Activated T-cell treated with anti-CD3 and anti-CD28 coated beads, Interleukin-2, amount 50 U/mL, for 24 hours (primary cell): ENCODE measurements around the gene BRWD1.

ENCODE experiments used
- DNase-seq: peaks from one replicate; pipeline ENCODE4 v3.0.0-alpha.2; 2020
- H3K27ac Mint-ChIP-seq: 2 replicates; pipeline ENCODE4 v1.8.0; 2020; ENCODE audit warnings: mild to moderate bottlenecking, mixed read lengths
- H3K27me3 Mint-ChIP-seq: 2 replicates; pipeline ENCODE4 v1.8.0; 2020; ENCODE audit warnings: mixed read lengths
- H3K36me3 Mint-ChIP-seq: 2 replicates; pipeline ENCODE4 v1.8.0; 2020; ENCODE audit warnings: low read depth, mixed read lengths
- H3K4me1 Mint-ChIP-seq: 2 replicates; pipeline ENCODE4 v1.8.0; 2020; ENCODE audit warnings: low read depth, mixed read lengths
- H3K4me3 Mint-ChIP-seq: 2 replicates; pipeline ENCODE4 v1.8.0; 2020; ENCODE audit warnings: mild to moderate bottlenecking, moderate library complexity, mixed read lengths
- H3K9me3 Mint-ChIP-seq: 2 replicates; pipeline ENCODE4 v1.8.0; 2020; ENCODE audit warnings: mixed read lengths

BRWD1 gene

DNA sequence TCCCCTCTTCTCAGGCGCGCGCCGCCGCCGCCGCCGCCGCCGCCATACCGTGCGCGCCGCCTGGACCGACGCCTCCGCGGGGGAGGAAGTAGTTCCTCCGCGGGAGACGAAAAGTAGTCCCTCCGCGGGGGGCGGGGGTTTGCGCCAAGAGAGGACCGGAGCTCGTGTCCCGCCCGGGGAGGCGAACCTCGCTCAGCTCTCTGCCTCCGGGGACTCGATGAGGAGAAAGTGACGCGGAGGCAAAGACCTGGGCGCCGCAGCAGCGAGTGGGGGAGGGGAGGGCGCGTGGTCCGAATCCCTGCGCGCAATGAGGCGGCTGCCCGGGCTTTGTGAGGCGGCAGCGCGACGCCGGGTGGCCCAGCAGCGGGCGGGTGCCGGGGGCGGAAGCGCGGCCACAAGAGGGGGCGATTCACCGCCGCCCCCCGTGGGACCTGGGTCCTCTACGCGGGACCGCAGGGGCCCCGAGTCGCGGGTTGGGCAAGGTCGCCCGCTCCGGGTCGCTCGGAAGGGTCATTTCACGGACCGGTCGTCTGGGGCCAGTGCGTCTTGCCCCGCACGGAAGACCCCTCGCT, at the start of gene BRWD1:
Gene BRWD1, minus strand, starts transcription at position 62 of the 572 bp plus-strand sequence. CDS start 141 bp downstream, outside the sequence.
- H3K9me3 Mint-ChIP-seq: no peaks in the 10 kb centered on the region
- peak within 1 kb of the TSS; percentile 97 for H3K27ac Mint-ChIP-seq
- DNase-seq: peak; percentile 89
- peaks cover 38% of the 10 kb centered on the region for H3K36me3 Mint-ChIP-seq
- peaks cover 44% of the 10 kb centered on the region for H3K4me1 Mint-ChIP-seq
- no peaks in the 10 kb centered on the region for H3K27me3 Mint-ChIP-seq
- H3K4me3 Mint-ChIP-seq: peak within 1 kb of the TSS; percentile 90

DNA sequence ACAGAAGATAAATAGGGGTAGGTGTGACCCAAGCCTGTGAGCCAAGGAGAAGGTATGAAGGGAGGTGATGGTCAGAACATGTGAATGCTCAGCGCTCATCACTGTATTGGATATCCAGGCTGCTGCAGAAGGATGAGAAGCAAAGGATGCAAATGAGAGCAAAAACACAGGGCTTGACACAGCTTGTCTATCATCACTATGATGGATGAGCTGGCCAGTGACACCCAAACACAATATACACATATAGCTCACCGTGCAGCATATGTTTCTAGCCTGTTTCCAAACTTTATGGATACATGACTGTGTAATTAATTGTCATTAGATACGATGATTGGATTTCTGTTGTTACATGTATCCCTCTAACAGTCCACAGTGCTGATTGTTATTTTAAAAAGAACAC, 49.3 kb upstream of the BRWD1 start:
- no peaks in the 10 kb centered on the region for H3K27me3 Mint-ChIP-seq
- H3K27ac Mint-ChIP-seq: no peak overlapping the region
- no peaks in the 10 kb centered on the region for H3K4me1 Mint-ChIP-seq
- no peaks in the 10 kb centered on the region for H3K9me3 Mint-ChIP-seq
- no peak overlapping the region for H3K4me3 Mint-ChIP-seq
- DNase-seq: no peak
- no peaks in the 10 kb centered on the region for H3K36me3 Mint-ChIP-seq

DNA sequence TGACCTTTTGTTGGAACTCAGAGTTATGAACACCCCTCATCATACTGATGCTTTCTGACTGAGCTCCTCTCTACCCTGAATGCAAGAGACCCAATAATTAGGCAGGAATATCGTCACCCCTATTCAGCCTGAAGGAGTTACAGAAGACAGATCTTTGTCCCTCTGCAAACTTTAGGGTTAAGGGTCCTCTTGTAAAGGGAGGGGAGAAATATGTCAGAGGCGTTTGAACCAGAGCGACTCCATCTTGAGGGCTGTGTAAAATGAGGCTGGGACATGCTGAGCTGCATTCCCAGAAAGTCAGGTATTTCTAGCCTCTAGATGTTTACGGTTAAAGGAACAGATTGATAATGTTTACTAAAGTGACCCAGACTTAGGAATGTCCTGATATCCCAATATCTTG, 46.0 kb upstream of the BRWD1 start:
- H3K27ac Mint-ChIP-seq: no peak overlapping the region
- H3K4me3 Mint-ChIP-seq: no peak overlapping the region
- no peaks in the 10 kb centered on the region for H3K27me3 Mint-ChIP-seq
- H3K9me3 Mint-ChIP-seq: no peaks in the 10 kb centered on the region
- H3K4me1 Mint-ChIP-seq: no peaks in the 10 kb centered on the region
- H3K36me3 Mint-ChIP-seq: no peaks in the 10 kb centered on the region
- DNase-seq: no peak

DNA sequence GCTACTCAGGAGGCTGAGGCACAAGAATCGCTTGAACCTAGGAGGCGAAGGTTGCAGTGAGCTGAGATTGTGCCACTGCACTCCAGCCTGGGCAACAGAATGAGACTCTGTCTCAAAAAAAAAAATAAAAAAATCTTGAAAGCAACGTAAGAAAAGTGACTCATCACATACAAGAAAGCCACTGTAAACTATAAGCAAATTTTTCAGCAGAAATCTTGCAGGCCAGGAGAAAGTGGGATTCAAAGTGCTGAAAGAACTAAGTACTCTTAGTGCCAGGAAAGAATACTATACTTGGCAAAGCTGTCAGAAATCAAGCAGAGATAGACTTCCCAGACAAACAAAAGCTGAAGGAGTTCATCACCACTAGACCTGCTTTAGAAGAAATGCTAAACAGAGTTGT, 39.9 kb upstream of the BRWD1 start:
- no peak overlapping the region for H3K27ac Mint-ChIP-seq
- H3K27me3 Mint-ChIP-seq: peaks cover 3% of the 10 kb centered on the region
- peaks cover 3% of the 10 kb centered on the region for H3K36me3 Mint-ChIP-seq
- no peaks in the 10 kb centered on the region for H3K9me3 Mint-ChIP-seq
- H3K4me3 Mint-ChIP-seq: no peak overlapping the region
- peaks cover 12% of the 10 kb centered on the region for H3K4me1 Mint-ChIP-seq
- DNase-seq: no peak

DNA sequence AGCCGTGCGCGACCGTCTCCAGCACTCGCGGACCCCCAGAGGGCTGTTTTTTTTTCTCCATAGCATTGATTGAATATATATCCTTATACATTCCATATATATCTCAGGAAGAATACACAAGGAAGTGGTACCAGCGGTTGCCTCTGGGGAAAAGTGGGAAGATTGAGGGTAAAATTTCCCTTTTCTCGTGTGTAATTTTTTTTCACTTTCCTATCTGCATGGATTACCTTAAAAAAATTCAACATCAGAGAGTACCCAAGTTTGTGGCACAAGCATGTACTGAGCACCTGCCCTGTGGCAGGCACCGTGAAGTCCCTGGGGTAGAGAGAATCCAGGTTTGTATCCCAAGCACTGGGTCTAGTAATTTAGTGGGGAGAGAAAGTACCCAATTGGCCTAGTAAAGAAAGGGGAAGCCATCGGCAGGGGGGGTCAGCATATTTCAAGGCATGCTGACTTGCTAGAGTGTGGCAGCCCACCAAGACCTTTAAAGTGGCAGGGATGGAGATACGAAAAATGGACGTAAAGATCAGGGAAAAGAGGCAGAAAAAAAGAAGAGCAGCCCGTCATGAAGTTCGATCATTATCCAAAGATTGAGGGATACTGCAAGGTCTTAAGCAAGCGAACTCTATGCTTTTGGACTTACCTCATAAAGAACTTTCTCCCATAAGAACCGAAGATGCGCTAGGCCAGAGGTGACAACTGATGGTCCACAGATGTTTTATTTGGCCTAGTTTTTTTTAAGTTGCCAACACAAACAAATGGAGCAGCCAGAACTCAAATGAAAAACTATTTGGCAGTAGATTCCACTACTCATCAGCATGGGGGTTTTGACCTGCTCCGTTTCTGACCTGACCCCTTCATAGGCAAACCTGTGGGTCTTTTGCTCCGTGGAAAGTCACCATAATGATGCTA, 36.9 kb upstream of the BRWD1 start:
- peaks cover 33% of the 10 kb centered on the region for H3K36me3 Mint-ChIP-seq
- DNase-seq: no peak
- H3K27me3 Mint-ChIP-seq: peaks cover 3% of the 10 kb centered on the region
- no peaks in the 10 kb centered on the region for H3K9me3 Mint-ChIP-seq
- H3K27ac Mint-ChIP-seq: peak overlapping the region; percentile 99
- peaks cover 33% of the 10 kb centered on the region for H3K4me1 Mint-ChIP-seq
- H3K4me3 Mint-ChIP-seq: peak overlapping the region; percentile 98

DNA sequence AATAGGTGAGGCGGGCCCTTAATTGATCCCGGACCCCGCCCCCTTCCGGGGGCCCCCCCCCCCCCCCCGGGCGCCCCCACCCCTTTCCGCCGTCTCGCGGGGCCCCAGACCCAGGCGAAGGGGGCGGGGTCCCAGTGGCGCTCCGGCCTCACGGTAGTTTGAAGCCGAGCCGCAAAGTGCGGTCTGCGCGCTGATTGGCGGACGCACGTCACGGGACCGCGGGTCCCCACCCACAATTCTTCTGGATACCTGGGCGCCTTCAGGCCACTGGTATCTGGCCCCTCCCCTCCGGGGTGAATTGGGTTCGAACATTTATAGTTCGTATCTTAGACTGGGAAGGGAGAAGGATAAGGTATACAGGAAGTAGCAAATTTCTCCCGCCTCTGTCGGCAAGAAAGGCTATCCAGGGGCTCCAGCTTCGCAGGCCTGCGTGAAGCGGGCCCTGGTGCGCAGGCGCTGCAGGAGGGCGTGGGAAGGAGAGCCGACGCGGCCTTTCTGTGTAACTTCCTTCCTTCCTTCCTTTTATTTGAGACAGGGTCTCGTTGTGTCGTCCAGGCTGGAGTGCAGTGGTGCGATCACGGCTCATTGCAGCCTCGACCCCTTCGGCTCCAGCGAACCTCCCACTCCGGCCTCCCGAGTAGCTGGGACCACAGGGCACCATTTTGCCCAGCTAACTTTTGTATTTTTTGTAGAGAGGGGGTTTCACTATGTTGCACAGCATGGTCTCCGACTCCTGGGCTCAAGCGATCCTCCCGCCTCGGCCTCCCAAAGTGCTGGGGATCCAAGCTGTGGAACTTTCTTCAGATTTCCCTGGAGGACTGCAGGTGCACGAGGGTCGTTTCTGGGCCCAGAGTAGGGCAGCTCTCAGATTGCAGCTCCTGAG, 36.0 kb upstream of the BRWD1 start:
- peaks cover 40% of the 10 kb centered on the region for H3K4me1 Mint-ChIP-seq
- H3K9me3 Mint-ChIP-seq: no peaks in the 10 kb centered on the region
- peaks cover 42% of the 10 kb centered on the region for H3K36me3 Mint-ChIP-seq
- peak; percentile 97 for DNase-seq
- H3K4me3 Mint-ChIP-seq: peak overlapping the region; percentile 98
- peak overlapping the region; percentile 99 for H3K27ac Mint-ChIP-seq
- peaks cover 3% of the 10 kb centered on the region for H3K27me3 Mint-ChIP-seq

DNA sequence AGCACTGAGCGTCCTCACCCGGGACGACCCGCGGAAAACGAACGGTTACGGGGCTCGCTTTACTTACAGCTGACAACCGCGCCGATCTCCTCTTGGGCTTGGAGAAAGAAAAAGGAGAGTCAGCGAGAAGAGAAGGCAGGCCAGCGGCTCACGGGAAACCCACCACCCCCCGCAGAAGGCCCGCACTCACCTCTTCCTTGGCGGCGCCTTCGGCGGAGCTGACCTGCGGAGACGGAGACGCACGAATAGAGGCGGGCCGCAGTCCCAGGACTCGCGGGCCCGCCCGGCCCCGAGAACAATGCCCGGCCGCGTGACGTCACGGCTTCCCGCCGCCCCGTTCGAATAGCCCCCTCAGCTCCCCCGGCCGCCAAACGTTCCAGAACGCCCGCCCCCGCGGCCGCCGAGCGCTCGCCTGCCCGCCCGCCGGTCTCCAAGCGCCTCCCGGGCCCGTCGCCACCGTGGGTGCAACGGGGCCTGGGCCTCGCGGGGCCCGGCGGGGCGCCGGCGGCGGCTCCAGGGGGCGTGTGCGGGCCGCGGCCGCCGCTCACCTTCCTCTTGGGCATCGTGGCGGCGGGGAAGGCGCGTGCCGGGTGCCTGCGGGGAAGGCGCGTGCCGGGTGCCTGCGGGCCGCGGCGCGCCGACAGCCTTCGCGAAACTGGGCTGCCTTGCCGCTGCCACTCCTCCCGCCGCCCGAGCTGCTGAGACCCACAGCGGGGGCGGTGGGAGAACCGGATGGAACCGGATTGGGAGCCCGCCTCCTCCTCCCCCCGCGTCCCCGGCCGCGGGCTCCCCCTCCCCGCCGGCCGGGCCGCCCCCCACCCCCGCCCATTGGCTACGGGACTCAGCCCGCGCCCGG, 35.2 kb upstream of the BRWD1 start, which contains the start of gene HMGN1:
Gene HMGN1, minus strand, starts transcription at position 734 of the 856 bp plus-strand sequence. Its CDS starts 171 bp downstream, at position 563.
- Mint-ChIP-seq H3K4me3 (peak within 1 kb of the TSS; percentile 98), H3K4me1 (peaks cover 43% of the 10 kb centered on the region), H3K9me3 (no peaks in the 10 kb centered on the region), H3K27ac (peak within 1 kb of the TSS; percentile 99), H3K27me3 (peaks cover 3% of the 10 kb centered on the region), H3K36me3 (peaks cover 48% of the 10 kb centered on the region)
- DNase-seq: peak; percentile 93

DNA sequence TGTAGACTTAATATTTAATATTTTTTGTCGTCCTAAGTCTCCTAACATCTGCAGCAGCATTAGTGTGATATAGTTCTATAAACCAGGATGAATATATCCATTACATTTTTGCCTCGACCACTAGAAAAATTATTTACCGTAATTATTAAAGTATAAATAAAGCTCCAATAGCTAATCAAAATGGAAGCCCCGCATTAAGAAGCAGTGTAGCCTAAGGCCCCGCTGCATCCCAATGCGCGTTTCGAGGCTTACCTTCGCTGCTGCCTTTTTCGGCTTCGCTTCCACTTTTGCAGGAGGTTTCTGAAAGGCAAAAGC, 34.6 kb upstream of the BRWD1 start:
- no peak for DNase-seq
- Mint-ChIP-seq H3K9me3 (no peaks in the 10 kb centered on the region), H3K36me3 (peaks cover 54% of the 10 kb centered on the region), H3K27ac (peak overlapping the region; percentile 91), H3K4me1 (peaks cover 48% of the 10 kb centered on the region), H3K27me3 (peaks cover 3% of the 10 kb centered on the region), H3K4me3 (peak overlapping the region; percentile 89)

DNA sequence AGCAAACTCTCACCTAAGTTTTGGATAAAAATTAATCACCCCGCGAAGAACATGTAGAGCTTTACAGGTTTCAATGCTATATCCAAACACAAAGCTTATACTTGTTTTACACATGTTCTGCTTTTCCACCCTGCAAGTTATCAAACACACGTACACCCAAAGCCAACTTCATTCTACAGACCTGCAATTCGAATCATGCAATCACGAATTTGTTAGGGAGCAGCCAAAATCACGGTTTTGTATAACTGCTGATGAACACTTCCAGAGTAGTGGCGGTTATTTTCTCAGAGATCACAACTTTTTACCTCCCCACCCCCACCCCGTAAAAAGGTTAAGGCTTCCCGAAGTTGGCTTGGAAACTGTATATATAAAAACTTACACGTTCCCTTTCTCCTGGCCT, 34.1 kb upstream of the BRWD1 start:
- Mint-ChIP-seq H3K27ac (peak overlapping the region; percentile 91), H3K27me3 (no peaks in the 10 kb centered on the region), H3K4me3 (peak overlapping the region; percentile 89), H3K36me3 (peaks cover 59% of the 10 kb centered on the region), H3K4me1 (peaks cover 48% of the 10 kb centered on the region), H3K9me3 (no peaks in the 10 kb centered on the region)
- DNase-seq: no peak

DNA sequence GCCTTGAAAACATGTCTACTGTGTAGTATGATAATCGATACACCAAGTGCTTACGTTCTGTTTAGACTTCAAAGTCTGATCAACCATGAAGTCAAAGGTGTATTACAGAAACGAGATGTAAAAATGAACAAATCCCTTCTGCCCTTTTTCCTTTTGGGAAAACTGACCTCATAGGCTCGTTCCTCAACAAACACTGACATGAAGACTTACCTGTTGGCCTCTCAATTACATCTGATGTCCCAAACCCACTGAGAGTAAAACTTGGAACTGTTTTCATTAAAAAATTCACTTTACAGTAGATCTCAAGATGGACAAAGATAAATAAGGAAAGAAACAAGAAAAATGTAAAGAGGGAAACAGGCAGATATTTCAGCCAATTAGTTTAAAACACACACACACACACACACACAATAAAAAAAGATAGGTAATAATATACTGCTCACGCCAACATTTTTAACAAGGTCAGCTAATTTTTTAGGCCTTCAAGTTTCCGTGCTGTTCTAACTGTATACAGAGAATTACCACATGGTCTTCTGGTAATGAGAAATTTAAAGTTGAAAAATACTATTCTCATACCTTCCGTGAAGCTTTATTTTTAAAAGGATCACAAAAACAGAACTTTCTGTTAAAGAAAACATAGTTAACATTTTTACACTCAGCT, 33.4 kb upstream of the BRWD1 start:
- H3K9me3 Mint-ChIP-seq: no peaks in the 10 kb centered on the region
- H3K36me3 Mint-ChIP-seq: peaks cover 66% of the 10 kb centered on the region
- peak overlapping the region; percentile 87 for H3K27ac Mint-ChIP-seq
- H3K4me3 Mint-ChIP-seq: peak overlapping the region; percentile 89
- no peaks in the 10 kb centered on the region for H3K27me3 Mint-ChIP-seq
- DNase-seq: no peak
- H3K4me1 Mint-ChIP-seq: peaks cover 48% of the 10 kb centered on the region

DNA sequence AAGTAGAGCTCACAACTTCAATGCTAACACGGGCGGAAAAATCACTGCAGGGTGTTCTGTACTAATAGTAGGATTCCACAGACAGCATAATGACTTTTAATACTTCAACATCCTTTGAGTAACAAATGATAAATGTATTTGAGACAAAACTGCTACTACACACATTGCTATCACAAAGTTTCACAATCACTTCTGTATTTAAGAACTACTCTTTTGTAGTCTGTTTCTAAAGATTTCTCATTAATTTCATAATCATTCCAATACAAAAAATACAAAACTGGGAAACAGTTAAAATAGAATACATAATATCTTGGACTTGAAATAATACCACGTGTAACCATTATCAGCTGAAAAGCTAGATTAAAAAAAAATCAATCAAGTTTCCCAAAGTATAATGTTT, 32.8 kb upstream of the BRWD1 start:
- Mint-ChIP-seq H3K4me1 (peaks cover 48% of the 10 kb centered on the region), H3K27me3 (no peaks in the 10 kb centered on the region), H3K36me3 (peaks cover 72% of the 10 kb centered on the region), H3K4me3 (peak overlapping the region; percentile 89), H3K27ac (peak overlapping the region; percentile 87), H3K9me3 (no peaks in the 10 kb centered on the region)
- DNase-seq: no peak

DNA sequence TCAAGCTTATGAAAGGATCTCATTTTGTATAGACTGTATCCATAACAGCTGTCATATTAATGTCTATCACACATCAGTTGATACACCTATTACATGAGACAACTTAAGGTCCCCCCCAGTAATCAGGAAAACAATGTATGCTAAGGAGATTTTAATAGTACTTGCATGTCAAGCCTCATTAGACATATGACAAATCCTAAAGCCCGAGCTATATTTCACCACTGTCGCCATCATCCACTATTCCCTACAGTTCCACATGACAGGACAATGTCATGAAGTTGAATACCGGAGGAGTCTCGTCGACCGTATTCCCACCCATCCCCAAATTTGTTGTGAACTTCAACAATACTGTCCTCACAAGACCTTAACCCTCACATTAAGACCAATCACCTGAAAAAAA, 32.0 kb upstream of the BRWD1 start:
- DNase-seq: no peak
- Mint-ChIP-seq H3K36me3 (peaks cover 78% of the 10 kb centered on the region), H3K27me3 (no peaks in the 10 kb centered on the region), H3K27ac (peak overlapping the region; percentile 87), H3K9me3 (no peaks in the 10 kb centered on the region), H3K4me1 (peaks cover 45% of the 10 kb centered on the region), H3K4me3 (peak overlapping the region; percentile 89)

DNA sequence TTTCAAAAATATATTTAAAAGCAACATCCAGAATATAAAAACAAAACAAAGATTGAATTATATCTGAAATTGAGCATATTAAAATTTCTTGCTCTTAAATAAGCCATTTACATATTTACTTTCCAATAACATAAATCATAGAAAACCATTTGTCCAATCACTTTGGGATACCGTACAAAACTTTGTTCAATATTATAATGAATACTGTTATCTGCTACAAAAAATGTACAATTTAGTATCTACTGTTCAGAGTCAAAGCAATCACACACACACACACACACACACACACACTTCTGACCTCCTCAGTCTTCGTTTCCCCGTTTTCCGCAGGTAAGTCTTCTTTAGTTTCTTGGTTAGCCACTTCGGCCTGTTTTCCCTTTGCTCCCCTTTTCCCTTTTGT, 31.4 kb upstream of the BRWD1 start:
- H3K9me3 Mint-ChIP-seq: no peaks in the 10 kb centered on the region
- H3K4me1 Mint-ChIP-seq: peaks cover 39% of the 10 kb centered on the region
- H3K27me3 Mint-ChIP-seq: no peaks in the 10 kb centered on the region
- peak overlapping the region; percentile 89 for H3K4me3 Mint-ChIP-seq
- H3K36me3 Mint-ChIP-seq: peaks cover 78% of the 10 kb centered on the region
- no peak for DNase-seq
- peak overlapping the region; percentile 87 for H3K27ac Mint-ChIP-seq
